HG03064 (cell line): ENCODE data around the gene ZNF497.

Experiments
- ATAC-seq: cut with Tn5 transposase; IDR thresholded peaks from one replicate; pipeline ENCODE4 v1.9.1; 2021; ENCODE audit warnings: low read depth; ENCODE audit not compliant: unreplicated experiment

The ZNF497 gene

DNA sequence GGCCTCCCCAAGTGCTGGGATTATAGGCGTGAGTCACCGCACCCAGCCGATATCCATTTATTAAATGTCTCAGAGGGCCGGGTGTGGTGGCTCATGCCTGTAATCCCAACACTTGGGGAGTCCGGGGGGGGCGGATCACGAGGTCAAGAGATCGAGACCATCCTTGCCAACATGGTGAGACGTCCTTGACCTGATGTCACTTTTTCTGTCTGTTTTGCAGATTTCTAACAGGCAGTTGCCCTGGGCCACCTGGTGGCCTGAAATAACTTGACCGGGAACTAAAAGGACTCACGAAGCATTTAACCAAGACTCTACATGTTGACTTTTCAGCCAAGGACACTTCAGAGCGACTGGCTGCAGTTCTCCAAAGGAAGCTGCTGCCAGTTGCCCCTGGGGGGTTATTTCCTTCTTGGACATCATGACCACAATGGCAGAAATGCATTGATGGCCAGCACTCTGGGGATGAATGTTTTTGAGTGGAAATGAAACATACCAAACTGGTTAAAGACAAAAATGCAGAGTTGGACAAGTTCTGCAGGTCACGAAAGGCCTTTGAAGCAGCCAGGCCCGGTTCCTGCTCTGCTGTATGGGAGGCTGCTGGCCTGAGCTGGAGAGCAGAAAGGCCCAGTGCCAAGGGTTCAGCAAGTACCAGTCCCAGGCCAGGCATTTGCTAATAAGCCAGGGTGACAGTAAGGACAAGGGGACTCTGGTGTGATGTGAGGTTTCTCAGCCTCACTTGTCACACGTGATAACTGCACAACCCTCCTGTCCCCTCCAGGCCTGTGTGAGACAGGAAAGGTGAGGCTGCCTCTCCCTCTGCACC is 10.0 kb upstream of the ZNF497 start:
- ATAC-seq: no peak

- ATAC-seq: no peak
These were observed 6.2 kb upstream of the ZNF497 start for GRCh38 chr19:58368561-58369360.

DNA sequence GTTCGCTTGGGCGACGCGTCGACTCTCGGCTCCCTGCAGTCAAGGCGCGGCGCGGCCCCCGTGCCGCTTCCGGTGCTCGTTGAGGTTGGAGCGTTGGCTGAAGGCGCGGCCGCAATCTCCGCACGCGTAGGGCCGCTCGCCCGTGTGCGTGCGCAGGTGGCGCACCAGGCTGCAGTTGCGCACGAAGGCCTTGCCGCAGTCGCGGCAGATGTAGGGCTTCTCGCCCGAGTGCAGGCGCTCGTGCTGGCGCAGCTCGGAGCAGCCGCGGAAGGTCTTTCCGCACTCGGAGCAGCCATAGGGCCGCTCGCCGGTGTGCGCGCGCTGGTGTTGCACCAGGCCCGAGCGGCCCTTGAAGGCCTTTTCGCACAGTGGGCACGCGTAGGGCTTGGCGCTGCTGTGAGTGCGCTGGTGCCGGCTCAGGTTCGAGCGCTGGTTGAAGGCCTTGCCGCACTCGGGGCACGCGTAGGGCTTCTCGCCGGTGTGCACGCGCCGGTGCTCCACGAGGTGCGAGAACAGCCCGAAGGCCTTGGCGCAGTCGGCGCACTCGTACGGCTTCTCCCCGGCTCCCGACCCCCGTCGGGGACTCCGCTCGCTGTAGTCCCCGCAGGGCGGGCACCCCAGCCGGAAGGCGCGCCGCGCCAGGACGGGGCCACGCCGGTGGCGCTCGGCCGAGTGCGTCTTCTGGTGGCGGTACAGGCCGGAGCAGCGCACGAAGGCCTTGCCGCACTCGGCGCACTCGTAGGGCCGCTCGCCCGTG is 5.3 kb upstream of the ZNF497 start:
- ATAC-seq: no peak

DNA sequence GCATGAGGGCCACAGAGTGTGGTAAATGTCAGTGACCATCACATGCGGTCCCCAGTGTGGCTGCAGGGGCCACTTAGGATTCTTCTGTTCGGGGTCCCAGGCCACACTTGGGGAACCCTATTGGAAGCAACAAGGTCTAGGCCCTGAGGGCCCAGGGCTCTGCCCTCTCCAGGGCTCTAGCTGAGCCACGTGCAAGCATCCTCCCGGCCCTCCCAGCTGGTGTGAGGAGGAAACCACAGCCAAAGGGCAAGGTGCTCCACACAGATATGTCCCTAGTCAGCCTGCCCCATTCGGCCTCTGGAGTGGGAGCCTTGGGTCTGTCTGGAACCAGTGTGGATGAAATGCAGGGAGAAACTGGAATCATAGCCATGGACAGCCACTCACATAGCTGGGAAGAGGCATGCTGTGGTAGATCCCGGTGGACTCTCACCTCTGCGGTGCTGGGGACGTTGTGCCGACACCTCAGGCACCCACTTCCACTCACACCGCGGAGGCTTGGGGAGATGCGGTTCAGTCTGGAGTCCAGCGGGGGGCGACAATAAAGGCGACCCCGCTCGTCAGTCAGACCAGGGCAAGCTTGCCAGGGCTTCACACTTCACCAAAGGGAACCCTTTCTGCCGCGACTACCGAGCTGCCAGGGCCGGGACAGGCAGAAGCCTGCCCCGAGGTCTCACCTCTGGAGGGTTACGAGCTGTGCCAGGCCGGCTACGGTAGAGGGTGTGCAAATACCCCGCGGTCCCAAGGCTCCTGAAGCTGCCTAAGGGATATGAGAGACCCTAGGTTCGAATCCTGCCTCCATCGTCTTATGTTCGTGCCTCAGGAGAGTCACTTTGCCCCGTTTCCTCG is 4.3 kb upstream of the ZNF497 start:
- ATAC-seq: no peak

DNA sequence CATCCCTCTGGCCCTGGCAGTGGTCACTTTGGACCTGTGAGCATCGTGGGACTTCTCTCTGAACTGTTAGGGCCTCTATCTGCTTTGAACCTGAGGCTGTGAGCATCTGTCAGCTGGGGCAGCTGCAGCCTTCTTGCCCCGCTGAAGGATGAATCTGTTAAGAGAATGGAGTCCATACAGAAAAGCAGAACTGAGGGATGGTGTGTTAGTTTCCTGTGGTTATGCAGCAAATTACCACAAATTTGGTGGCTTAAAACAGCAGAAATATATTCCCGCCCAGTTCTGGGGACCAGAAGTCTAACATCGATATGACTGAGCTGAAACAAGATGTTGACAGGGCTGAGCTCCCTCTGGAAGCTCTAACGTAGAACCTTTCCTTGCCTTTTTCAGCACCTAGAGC is 1.6 kb upstream of the ZNF497 start:
- no peak for ATAC-seq

GRCh38 chr19:58361900-58362271 is 665 bp downstream of the ZNF497 start:
- no peak for ATAC-seq

DNA sequence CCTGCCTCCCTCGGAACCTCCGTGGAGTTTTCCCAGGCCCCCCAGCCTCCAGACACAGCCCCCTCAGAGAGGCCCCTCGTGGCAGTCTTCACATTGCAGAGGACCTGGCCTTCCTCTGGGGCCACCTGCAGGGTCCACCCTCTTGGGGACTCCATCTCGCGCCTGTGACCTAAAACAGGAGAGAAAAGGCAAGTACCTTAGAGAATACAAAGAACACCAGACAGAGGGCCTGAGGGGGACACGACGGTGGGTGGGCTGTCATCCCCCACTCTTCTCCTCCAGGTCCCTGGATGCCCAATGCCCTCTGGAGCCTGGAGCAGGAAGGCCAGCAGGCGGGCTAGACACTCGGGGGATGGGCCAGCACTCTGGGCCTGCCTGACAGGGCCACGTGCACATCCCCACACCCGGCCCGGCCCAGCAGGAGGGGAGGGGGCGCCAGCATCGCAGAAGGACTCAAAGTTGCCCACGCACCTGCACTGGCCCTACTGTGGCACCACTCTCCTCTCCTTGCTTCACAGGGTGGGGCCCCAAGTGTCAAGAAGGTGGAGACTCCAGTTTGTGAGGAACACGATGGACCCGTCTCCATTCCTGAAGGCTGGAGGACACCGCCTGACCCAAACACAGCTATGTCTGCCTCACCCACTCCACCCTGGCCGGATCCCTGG is 4.9 kb downstream of the ZNF497 start:
- no peak for ATAC-seq

DNA sequence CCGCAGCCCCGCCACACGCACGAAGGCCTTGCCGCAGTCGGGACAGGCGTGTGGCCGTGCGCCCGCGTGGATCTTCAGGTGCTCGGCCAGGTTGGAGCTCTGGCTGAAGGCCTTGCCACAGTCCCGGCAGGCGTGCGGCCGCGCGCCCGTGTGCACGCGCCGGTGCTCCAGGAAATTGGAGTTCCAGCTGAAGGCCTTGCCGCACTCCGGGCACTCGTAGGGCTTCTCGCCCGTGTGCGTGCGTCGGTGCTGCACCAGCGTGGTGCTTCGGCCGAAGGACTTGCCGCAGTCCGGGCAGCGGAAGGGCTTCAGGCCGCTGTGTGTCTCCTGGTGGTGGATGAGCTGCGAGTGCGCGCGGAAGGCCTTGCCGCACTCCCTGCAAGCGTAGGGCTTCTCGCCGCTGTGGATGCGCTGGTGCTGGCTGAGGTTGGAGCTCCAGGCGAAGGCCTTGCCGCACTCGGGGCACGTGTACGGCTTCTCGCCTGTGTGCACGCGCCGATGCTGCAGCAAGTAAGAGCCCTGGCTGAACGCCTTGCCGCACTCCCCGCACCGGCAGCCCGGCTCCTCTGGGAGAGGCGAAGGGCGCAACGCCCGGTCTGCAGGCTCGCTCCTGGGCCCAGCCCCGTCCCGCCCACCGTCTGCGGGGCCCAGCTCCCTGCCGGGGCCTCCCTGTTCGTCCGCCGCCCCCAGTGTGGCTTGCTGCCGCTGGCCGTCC is 5.6 kb downstream of the ZNF497 start:
- ATAC-seq: no peak

DNA sequence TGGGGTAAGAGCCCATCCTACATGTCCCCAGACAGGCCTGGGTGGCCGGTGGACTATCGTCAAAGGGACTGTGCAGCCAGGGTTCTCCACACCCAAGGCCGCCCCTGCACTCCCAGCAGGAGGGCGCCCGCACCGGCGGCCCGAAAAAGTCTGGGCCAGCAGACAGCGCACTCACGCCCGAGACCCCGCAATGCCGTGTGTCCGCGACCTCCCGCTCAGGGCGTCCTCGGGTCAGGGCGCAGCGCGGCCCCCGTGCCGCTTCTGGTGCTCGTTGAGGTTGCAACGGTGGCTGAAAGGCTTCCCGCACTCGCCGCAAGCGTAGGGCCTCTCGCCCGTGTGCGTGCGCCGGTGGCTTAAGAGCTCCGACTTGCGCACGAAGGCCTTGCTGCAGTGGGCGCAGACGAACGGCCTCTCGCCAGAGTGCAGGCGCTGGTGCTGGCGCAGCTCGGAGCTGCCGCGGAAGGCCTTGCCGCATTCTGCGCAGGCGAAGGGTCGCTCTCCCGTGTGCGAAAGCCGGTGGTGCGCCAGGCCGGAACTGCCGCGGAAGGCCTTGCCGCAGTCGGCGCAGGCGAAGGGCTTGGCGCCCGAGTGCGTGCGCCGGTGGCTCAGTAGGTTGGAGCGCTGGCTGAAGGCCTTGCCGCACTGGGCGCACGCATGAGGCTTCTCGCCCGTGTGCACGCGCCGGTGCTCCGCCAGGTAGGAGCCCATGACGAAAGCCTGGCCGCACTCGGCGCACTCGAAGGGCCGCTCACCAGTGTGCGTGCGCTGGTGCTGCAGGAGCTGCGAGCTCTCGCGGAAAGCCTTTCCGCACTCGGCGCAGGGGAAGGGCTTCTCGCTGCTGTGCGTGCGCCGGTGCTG is 6.4 kb downstream of the ZNF497 start:
- no peak for ATAC-seq

GRCh38 chr19:58355215-58355796 is 7.2 kb downstream of the ZNF497 start:
- no peak for ATAC-seq

DNA sequence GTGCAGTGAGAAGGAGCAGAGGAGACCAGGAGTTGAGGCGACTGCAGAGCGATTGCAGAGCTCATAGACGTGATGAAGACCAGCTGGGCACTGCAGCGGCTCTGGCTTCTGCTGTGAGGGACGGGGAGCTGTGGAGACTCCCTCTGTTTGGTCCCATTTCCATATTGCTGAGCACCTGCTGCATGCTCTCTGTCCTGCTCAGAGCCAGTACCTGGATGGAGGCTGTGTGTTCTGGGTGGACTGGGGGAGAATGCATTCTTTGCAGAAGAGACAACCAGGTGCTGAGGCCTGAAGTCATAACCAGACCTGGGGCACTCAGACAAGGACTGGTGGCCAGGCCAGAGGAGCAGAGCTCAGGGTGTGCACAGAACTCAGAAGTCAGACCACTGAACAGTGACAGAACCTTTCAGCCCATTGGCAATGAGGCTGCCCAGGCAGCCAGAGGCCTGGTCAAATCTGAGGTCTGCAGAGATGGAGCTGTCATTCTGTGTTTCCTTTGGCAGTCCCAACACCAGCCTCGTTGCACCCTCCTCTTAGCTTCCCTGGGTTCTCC is 8.0 kb downstream of the ZNF497 start:
- ATAC-seq: no peak

- no peak for ATAC-seq
These were observed 8.7 kb downstream of the ZNF497 start for GRCh38 chr19:58353717-58354477.

DNA sequence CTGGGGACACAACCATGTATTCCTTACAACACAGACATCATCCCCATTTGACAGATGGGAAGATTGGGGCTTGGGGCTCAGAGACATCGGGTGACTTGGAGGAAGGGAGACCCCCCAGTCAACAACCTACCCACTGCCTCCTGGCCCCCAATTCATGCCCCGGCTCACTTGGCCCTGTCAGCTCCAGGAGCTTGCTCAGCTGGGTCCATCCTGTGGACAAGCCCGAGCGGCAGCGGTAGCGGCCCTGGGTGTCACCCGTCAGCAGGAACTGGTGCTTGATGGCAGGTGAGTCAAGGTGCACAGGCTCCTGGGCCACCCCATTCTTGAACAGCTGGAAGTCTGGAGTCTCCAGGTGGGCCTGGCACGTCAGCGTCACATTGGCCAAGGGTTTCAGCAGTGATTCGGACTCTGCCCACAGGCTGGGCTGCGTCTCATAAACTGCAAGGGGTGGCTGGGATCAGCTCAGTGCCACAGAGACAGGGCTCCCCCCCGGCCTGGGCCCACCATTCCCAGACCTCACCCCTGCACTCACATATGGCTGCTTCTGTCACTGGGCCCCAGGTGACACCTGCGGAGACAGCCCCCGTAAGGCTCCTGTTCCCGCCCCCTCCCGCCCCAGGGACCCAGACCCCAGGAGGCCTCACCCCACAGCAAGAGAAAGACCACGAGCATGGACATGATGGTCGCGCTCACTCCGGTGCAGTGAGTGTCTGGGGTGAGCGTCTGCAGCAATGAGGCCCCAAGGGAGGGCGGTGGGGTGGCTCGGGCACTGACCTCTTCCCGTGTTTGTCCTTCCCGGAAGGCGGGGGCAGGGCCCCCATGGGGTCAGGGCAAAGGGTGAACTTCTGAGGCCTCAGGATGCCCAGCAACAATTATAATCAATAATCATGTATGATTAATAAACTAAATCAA is 9.5 kb downstream of the ZNF497 start, which contains the start of gene A1BG:
A1BG (minus strand) TSS at position 733 of the 912 bp plus-strand sequence; CDS start at position 678, 55 bp downstream.
- ATAC-seq: no peak

- no peak for ATAC-seq
These were observed 10.4 kb downstream of the ZNF497 start for GRCh38 chr19:58351990-58352755.

DNA sequence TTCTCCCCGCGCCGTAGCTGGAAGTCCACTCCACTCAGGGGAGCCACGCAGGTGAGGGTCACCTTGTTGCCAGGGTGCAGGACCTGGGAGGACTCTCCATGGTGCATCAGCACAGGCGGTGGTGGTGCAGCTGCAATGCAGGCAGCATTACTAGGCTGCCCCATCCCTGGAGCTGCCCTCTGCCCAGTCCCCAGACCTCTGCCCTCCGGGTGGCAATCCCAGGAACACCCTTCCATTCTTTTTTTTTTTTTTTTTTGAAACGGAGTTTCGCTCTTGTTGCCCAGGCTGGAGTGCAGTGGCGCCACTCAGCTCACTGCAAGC is 11.0 kb downstream of the ZNF497 start:
- no peak for ATAC-seq
